ENCODE results near the gene CRIM1.
A peak's percentile ranks its signal among the peaks of the same experiment; 100 is the strongest.

Gene CRIM1

GRCh38 chr2:36597532-36598377, 242.2 kb downstream of the CRIM1 start, which contains the start of gene FEZ2:
Gene FEZ2 (minus strand): TSS chr2:36598168. CDS start chr2:36598142, 26 bp downstream.
- H3K4me3 ChIP-seq (ENCODE audit: low read depth in 1 of 5, low read length in 5 of 5) = peak within 1 kb of the TSS; percentile 78 to 90 (median 85)
- H3K27me3 ChIP-seq (ENCODE audit: control insufficient read depth in 5 of 5, insufficient read depth in 4 of 5, low read length in 5 of 5) = no peaks in the 10 kb centered on the region
- no peaks in the 10 kb centered on the region for H3K9me3 ChIP-seq (ENCODE audit: control insufficient read depth in 5 of 5, low read length in 5 of 5)
- no peaks in the 10 kb centered on the region for H3K36me3 ChIP-seq (ENCODE audit: control insufficient read depth in 5 of 5, insufficient read depth in 5 of 5, low read length in 5 of 5)
- H3K4me1 ChIP-seq (ENCODE audit: control insufficient read depth in 5 of 5, insufficient read depth in 5 of 5, low read length in 5 of 5) = peaks cover 4 to 49% (median 43%) of the 10 kb centered on the region in 5 donors
- H3K9ac ChIP-seq (ENCODE audit: low read length in 5 of 5) = peak within 1 kb of the TSS; percentile 38 to 84 (median 72)
- H3K27ac ChIP-seq (ENCODE audit: low read depth, low read length) = peak within 1 kb of the TSS; percentile 74

Data from subcutaneous abdominal adipose tissue (tissue), 5 donors.